ENCODE measurements around the gene DCN.

DCN gene

DNA sequence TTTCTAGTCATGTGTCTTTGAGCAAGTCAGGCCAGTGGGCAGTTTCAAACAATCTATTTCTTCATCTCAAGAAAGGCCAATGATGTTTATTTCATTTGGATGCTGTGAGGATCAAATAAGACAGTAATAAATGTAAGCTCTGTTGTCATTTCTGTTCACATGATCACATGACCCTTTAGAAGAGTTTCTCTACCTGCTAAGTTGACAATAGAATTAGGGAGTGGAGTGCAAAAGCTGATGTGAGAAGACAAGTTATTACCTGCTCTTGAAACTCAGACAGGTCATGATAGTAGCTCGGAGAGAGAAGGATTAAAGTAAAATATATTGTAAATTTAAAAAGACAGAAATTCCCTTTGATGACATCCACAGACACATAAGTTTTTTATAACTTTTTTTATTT, 37.3 kb upstream of the DCN start:
- TF ChIP-seq CTCF (IDR thresholded peaks at IDR 0.05; ENCODE audit: low read depth, low read length): no peak
- Histone ChIP-seq H3K36me3 (no peaks in the 10 kb centered on the region), H3K27ac (no peak overlapping the region), H3K9me3 (ENCODE audit: severe bottlenecking) (no peaks in the 10 kb centered on the region), H3K27me3 (ENCODE audit: insufficient read depth, low read depth, severe bottlenecking) (no peaks in the 10 kb centered on the region), H3K4me3 (ENCODE audit: low read depth, low read length) (no peak overlapping the region)
- DNase-seq: no peak

- Histone ChIP-seq H3K27ac (no peak overlapping the region), H3K9me3 (ENCODE audit: severe bottlenecking) (no peaks in the 10 kb centered on the region), H3K4me3 (ENCODE audit: low read depth, low read length) (no peak overlapping the region), H3K36me3 (no peaks in the 10 kb centered on the region), H3K27me3 (ENCODE audit: insufficient read depth, low read depth, severe bottlenecking) (no peaks in the 10 kb centered on the region)
- DNase-seq: no peak
- no peak for TF ChIP-seq CTCF (IDR thresholded peaks at IDR 0.05; ENCODE audit: low read depth, low read length)
These were observed 36.9 kb upstream of the DCN start for GRCh38 chr12:91219511-91219910.

GRCh38 chr12:91216871-91217270, 34.3 kb upstream of the DCN start:
- TF ChIP-seq CTCF (IDR thresholded peaks at IDR 0.05; ENCODE audit: low read depth, low read length): no peak
- H3K27ac ChIP-seq: no peak overlapping the region
- H3K4me3 ChIP-seq (ENCODE audit: low read depth, low read length): no peak overlapping the region
- H3K36me3 ChIP-seq: no peaks in the 10 kb centered on the region
- DNase-seq: no peak
- H3K9me3 ChIP-seq (ENCODE audit: severe bottlenecking): peaks cover 2% of the 10 kb centered on the region
- no peaks in the 10 kb centered on the region for H3K27me3 ChIP-seq (ENCODE audit: insufficient read depth, low read depth, severe bottlenecking)

DNA sequence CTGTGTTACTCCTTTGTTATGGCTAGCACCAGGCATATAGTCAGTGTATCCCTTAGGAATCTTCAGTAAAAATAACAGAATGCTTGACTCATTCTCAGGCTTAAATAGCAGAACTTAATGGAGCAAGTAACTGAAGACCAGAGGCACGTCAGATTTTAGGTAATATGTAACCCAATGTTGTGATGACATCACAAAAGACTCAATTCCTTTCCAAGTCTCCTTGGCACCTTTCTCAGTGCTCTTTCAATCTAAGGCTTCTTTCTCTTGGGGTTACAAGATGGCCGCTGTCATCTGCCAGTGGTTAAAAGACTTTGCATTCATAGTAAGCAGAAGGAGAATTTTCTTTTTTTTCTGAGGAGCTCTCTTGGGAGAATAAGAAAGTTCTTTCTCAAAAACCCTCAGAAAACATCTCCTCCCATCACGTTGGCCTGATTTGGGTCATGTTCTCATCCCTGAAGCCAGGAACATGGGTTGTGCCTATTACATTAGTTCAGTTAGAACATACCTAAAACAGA, 33.4 kb upstream of the DCN start:
- DNase-seq: no peak
- Histone ChIP-seq H3K27me3 (ENCODE audit: insufficient read depth, low read depth, severe bottlenecking) (no peaks in the 10 kb centered on the region), H3K27ac (no peak overlapping the region), H3K36me3 (no peaks in the 10 kb centered on the region), H3K4me3 (ENCODE audit: low read depth, low read length) (no peak overlapping the region), H3K9me3 (ENCODE audit: severe bottlenecking) (peaks cover 2% of the 10 kb centered on the region)
- TF ChIP-seq CTCF (IDR thresholded peaks at IDR 0.05; ENCODE audit: low read depth, low read length): no peak

GRCh38 chr12:91211866-91212265, 29.2 kb upstream of the DCN start:
- Histone ChIP-seq H3K27me3 (ENCODE audit: insufficient read depth, low read depth, severe bottlenecking) (no peaks in the 10 kb centered on the region), H3K27ac (no peak overlapping the region), H3K9me3 (ENCODE audit: severe bottlenecking) (peaks cover 2% of the 10 kb centered on the region), H3K4me3 (ENCODE audit: low read depth, low read length) (no peak overlapping the region), H3K36me3 (no peaks in the 10 kb centered on the region)
- no peak for TF ChIP-seq CTCF (IDR thresholded peaks at IDR 0.05; ENCODE audit: low read depth, low read length)
- no peak for DNase-seq

GRCh38 chr12:91210618-91211017, 28.0 kb upstream of the DCN start:
- Histone ChIP-seq H3K36me3 (no peaks in the 10 kb centered on the region), H3K27me3 (ENCODE audit: insufficient read depth, low read depth, severe bottlenecking) (no peaks in the 10 kb centered on the region), H3K27ac (no peak overlapping the region), H3K4me3 (ENCODE audit: low read depth, low read length) (no peak overlapping the region), H3K9me3 (ENCODE audit: severe bottlenecking) (peaks cover 2% of the 10 kb centered on the region)
- no peak for DNase-seq
- no peak for TF ChIP-seq CTCF (IDR thresholded peaks at IDR 0.05; ENCODE audit: low read depth, low read length)
